A549 (cell line): ENCODE measurements around the gene KIAA2012.
A peak's percentile ranks its signal among the peaks of the same experiment; 100 is the strongest.

Experiments used
- CTCF ChIP-seq: fragments of >200 bp; sonication (Bioruptor Twin); formaldehyde crosslinking; IDR thresholded peaks from 3 replicates; pipeline ENCODE4 v1.5.1; 2016
- GATA3 ChIP-seq: IDR thresholded peaks from 2 replicates; pipeline ENCODE4 v1.6.1; 2012; ENCODE audit warnings: borderline replicate concordance
- HOXA7 ChIP-seq: fragments of 250-450 bp; sonication (Bioruptor Pico); IDR thresholded peaks from 2 replicates; pipeline ENCODE4 v1.5.0; 2020; ENCODE audit warnings: mild to moderate bottlenecking, moderate library complexity
- KDM5A ChIP-seq: fragments of 200-600 bp; sonication (generic); IDR thresholded peaks from 2 replicates; pipeline ENCODE4 v1.6.1; 2016; ENCODE audit warnings: antibody characterized with exemption, mild to moderate bottlenecking
- POLR2A ChIP-seq: IDR thresholded peaks from 2 replicates; pipeline ENCODE4 v1.6.1; 2012; ENCODE audit warnings: mild to moderate bottlenecking, low read length
- USF2 ChIP-seq: fragments of 450-650 bp; IDR thresholded peaks from 2 replicates; pipeline ENCODE4 v1.6.1; 2014; ENCODE audit warnings: antibody characterized with exemption

- TF ChIP-seq POLR2A (0 out of 2 replicates have a peak, but pooled peaks have one; percentile 10), CTCF (no peak), KDM5A (no peak), HOXA7 (CRISPR knock-in tag) (no peak), USF2 (no peak), GATA3 (no peak)
These were observed 128.4 kb downstream of the KIAA2012 start for GRCh38 chr2:202201220-202202160.
